ENCODE measurements around the gene HAPLN1.

The HAPLN1 gene

DNA sequence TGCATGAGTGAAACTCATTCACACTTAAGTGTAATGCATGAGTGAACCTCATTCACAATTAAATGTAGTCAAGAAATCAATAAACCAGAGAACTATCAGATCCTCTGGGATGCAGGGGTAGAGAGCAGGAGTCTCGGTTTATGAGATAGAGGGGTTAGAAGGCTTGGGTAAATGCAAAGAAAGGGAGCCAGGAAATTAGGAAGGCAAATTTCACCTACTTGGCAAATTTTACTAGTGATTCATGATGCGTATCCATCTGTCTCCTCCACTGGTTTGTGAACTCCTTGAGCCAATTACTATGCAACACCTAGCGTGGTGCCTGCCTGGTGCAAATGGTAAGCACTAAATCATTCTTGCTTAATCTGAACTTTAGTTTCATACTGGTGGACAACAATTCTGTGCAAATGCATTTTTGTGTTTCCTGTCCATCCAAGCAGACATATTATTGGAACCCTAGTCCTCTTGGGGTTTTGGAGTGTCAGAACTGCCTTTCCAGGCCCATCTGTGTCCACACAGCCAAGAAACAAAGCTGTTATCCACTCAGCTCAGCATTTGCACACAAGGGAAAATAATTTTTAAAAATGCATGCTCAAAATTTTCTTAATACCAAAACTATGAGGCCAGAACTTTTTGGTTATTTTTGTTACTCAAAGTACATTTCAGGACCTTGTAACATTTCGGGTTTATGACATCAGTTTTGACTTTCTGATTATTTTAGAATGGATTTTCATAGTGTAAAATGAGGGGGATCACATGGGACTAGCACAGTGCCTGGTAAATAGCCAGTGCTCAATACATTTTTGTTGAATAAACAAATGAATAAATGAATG, 5.2 kb downstream of the HAPLN1 start:
- DNase-seq, result no peak

DNA sequence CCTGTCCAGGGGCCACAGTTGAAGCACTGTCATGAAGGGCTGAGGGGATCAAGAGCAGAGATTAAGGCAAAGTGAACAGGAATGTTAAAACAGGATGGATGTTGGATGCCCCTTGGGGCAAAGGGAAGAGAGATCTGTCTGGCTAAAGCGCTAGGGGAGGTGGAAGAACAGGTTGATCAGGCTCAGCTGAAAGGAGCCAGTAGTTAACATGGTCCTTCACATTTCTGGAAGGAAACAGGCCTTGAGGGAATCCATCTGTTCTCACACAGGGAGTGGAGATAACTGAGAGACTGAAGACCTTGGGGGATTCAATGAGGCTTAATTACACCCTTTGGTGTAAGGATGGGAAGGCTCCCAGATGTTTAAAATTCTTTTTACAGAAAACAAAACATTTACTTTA, 5.8 kb downstream of the HAPLN1 start:
- no peak for DNase-seq

GRCh38 chr5:83711982-83712601, 8.6 kb downstream of the HAPLN1 start:
- DNase-seq, result no peak

DNA sequence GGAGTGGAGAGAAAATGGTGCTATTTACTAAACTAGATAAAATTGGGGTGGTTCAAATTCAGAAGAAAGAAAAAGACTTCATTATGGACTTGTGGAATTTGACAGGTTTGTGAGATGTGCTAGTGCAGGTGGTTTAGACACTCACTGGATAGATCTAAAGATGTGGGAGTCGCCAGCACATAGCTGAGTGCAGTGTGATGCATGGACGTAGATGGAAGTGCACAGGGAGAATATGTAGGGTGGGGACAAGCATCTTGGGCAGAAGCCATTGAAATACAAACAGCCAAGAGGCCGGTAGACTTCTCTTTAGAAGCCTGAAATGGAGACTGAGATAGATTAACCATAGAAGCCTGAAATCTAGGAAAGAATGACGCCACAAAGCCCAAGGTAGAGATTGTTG, 10.7 kb downstream of the HAPLN1 start:
- no peak for DNase-seq

- DNase-seq, result no peak
These were observed 12.5 kb downstream of the HAPLN1 start for GRCh38 chr5:83708170-83708569.

DNA sequence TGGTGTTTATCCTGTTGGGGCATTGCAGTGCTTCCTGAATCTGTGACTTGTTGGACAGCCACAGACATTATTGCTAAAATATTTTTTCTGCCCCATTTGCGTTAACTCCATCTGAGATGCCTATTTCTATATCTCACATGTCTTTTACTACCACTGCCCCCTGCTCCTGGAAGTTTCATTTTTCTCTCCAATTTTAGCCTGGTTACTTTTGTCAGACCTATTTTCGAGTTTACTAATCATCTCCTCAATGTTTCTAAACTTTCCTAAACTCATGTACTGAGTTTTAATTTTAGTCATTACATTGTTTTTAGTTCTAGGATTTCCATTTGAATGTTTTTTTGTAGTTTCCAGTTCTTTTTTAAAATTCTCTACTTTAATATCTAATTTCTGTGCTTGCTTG, 17.6 kb downstream of the HAPLN1 start:
- no peak for DNase-seq

- no peak for DNase-seq
These were observed 18.8 kb downstream of the HAPLN1 start for GRCh38 chr5:83701886-83702285.

DNA sequence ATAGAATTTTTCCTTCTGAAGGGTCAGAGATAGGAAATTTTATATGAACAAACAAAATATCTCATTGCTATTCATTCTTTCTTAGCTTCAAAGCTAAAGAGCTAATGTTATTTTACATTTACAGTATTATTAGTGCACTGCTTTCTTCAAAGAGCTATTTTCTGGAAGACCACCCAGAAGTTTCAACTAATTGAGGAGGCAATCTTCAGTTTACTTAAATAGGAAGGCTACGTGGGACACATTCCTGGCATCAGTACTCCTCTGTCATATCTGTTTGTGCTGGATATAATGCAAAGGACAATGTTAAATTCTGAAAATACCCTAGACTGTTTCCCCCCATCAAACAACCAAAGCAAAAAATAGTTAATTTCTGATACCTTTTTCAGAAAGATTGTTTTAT, 30.8 kb downstream of the HAPLN1 start:
- DNase-seq, result no peak

DNA sequence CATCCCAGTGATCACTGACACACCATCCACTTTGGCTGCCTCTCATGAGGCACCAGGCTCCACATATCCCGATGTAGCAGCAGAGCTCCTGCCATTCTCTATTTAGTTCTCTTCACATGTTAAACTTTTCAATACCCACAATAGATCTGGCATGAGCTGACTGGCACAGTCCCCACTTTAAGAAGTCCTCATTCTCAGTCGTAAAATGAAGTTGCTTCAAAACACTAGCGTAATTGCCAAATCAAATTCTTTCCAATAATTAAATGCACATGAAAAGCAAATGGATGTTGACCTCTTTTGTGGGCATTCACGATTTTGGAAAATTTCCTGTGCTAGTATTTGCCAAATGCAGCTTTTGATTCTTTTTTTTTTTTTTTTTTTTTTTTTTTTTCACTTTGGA, 32.4 kb downstream of the HAPLN1 start:
- DNase-seq, result no peak

DNA sequence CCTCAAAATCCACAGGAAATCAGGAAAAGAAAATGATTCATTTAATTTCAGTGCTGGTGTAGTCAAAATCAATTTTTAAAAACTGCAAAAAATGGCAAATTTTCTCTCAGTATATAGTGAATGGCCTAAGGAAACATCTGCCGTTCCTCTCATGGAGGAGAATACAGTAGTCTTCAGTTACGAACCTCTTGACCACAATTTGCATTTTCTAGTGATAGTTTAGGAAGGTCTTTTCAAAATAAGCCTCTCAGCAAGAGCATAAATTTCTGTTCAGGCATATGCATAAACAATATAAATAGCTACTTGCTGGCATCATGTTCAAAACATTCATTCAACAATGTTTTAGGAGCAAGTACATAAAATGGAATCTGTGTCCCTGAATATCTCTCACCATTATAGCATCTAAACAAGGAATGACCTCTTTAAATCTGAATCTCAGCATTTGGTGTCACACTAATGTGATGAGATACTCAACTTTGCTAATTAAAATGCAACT, 33.5 kb downstream of the HAPLN1 start:
- no peak for DNase-seq

DNA sequence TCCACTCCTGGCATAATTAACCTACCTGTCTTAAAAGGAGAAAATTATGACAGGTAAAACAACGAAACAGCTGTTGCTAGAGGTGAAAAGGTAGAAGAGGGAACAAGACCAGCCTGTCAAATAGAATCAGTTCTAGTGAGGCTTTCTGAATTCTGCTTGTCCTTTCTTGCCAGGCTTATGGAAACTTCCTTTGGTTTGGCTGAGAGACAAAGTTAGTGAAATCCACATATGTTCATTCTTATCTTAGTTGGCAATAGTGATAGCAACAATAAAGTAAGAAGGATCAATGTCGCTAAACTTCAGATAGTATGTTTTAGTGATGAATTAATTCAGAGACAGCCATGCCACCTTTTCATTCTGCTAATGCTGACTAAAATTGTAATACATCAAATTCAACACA, 34.4 kb downstream of the HAPLN1 start:
- DNase-seq, result no peak

- no peak for DNase-seq
These were observed 36.8 kb downstream of the HAPLN1 start for GRCh38 chr5:83683836-83684235.

GRCh38 chr5:83672646-83673045, 48.0 kb downstream of the HAPLN1 start:
- no peak for DNase-seq

- DNase-seq, result no peak
These were observed 48.5 kb downstream of the HAPLN1 start for GRCh38 chr5:83672158-83672557.

- no peak for DNase-seq
These were observed 55.0 kb downstream of the HAPLN1 start for GRCh38 chr5:83665631-83666030.

DNA sequence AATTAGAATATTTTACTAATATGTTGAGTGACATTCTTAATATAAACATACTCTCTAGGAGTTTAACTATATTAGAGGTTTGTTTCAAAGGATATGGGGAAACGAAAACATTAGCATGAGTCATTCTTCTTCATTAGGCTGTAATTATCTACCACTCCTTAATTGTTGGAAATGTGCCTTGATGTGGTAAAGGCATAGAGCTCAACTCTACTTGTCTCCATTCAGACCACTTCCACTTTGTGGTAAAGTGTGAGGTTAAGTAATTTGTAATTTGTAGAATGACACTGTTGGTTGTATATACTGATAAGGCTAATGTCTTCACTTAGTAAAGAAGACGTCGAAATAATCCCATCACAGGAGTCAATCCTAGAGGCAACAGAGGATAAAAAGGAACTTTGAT, 58.1 kb downstream of the HAPLN1 start:
- DNase-seq, result no peak

- no peak for DNase-seq
These were observed 62.7 kb downstream of the HAPLN1 start for GRCh38 chr5:83657807-83658525.

- DNase-seq, result no peak
These were observed 66.1 kb downstream of the HAPLN1 start for GRCh38 chr5:83654427-83654994.

DNA sequence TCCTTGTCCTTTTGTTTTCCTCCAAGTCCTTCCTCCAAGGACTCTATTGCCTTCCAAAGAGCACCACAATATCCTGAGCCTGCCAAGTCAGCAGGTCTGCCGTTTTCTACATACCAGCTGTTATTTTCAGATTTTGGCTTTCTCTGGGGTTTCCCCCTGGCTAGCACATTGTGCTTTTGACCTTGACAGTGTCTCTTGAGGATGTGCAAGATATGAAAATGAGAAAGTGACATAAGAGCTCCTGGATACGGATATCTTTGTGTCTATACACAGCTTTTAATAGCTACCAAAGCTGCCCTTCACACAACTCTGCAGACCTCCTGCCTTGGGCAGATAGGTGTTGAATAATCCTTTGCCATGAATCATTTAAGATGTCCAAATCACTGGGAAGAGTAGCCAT, 67.0 kb downstream of the HAPLN1 start:
- DNase-seq, result no peak

GRCh38 chr5:83645936-83646335, 74.7 kb downstream of the HAPLN1 start:
- DNase-seq, result no peak

DNA sequence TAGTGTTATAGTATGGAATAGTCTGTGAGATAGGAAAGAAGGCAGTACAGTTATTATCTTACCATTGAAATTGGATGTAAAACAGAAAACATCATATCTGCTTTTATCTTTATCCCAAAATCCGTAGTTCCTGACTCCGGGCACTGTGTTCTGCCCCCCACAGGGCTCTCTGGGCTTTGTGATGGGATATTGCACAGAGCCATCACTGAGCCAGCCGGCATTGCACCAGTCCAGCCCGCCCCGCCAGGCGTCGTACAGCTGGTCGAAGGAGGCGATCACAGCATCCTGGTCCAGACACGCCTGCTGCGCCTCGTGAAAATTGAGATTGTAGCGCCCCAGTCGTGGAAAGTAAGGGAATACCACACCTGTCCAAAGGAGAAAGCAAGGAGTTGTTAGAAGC, 76.4 kb downstream of the HAPLN1 start:
- no peak for DNase-seq

DNA sequence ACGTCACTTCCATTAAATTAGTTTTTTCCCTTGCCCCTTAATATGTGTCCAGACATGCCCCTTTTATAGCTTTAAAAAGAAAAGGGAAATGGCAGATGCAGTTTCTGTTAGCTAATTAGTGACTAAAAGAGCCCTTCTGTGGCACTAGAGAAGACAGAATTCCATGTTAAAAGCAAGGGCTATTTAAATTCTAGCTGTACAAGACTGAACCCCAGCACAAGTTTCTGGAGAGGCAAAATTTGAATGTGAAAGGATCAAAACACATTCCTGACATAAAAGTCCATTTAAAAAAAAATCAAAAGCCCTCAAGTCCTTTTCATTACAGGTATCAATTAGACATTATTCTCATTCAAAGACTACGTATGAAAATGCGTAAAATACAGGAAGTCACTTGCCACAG, 78.7 kb downstream of the HAPLN1 start:
- peak; percentile 6 for DNase-seq

- DNase-seq, result no peak
These were observed 80.7 kb downstream of the HAPLN1 start for GRCh38 chr5:83639911-83640310.

DNA sequence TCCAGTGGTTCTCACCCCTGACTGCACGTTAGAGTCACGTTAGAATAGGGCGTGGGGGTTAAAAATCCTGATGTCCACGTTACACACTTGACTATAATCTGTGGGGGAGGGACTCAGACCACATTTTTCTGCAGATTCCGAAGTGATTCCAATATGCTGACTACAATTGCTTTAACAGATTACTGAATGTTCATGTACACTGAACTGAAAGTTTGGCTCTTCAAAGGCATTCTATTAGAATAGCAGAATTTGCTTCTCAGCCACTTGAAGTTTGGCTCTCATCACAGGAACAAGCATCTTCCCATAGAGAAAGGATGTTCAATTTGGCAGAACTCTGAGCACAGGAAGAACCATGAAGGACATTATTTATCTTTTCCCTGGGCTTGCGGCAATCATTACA, 84.5 kb downstream of the HAPLN1 start:
- no peak for DNase-seq

Measured in NCI-H1105 (cell line).